ENCODE data around the gene TRIO.

TRIO gene

GRCh38 chr5:14415698-14416074, 272.5 kb downstream of the TRIO start:
- Histone ChIP-seq H3K4me1 (ENCODE audit: control insufficient read depth in 1 of 2, insufficient read depth in 2 of 2, low read length in 2 of 2) (peaks cover 0 to 4% of the 10 kb centered on the region in 2 donors), H3K4me3 (ENCODE audit: low read depth in 1 of 2, low read length in 2 of 2) (no peak overlapping the region), H3K27me3 (ENCODE audit: control insufficient read depth in 1 of 2, insufficient read depth in 2 of 2, low read length in 2 of 2) (no peaks in the 10 kb centered on the region), H3K36me3 (ENCODE audit: control insufficient read depth in 1 of 2, insufficient read depth in 2 of 2, low read length in 2 of 2) (peaks cover 8 to 56% of the 10 kb centered on the region in 2 donors), H3K9ac (ENCODE audit: low read depth in 1 of 2, low read length in 2 of 2) (no peak overlapping the region), H3K9me3 (ENCODE audit: control insufficient read depth in 1 of 2, low read length in 2 of 2) (no peaks in the 10 kb centered on the region), H3K27ac (ENCODE audit: low read depth, low read length) (no peak overlapping the region)

GRCh38 chr5:14416621-14417275, 273.6 kb downstream of the TRIO start:
- Histone ChIP-seq H3K27ac (ENCODE audit: low read depth, low read length) (no peak overlapping the region), H3K27me3 (ENCODE audit: control insufficient read depth in 1 of 2, insufficient read depth in 2 of 2, low read length in 2 of 2) (no peaks in the 10 kb centered on the region), H3K9ac (ENCODE audit: low read depth in 1 of 2, low read length in 2 of 2) (no peak overlapping the region), H3K4me3 (ENCODE audit: low read depth in 1 of 2, low read length in 2 of 2) (no peak overlapping the region), H3K4me1 (ENCODE audit: control insufficient read depth in 1 of 2, insufficient read depth in 2 of 2, low read length in 2 of 2) (peaks cover 0 to 4% of the 10 kb centered on the region in 2 donors), H3K9me3 (ENCODE audit: control insufficient read depth in 1 of 2, low read length in 2 of 2) (no peaks in the 10 kb centered on the region), H3K36me3 (ENCODE audit: control insufficient read depth in 1 of 2, insufficient read depth in 2 of 2, low read length in 2 of 2) (peaks cover 11 to 58% of the 10 kb centered on the region in 2 donors)

GRCh38 chr5:14417276-14417730, 274.2 kb downstream of the TRIO start:
- no peaks in the 10 kb centered on the region for H3K9me3 ChIP-seq (ENCODE audit: control insufficient read depth in 1 of 2, low read length in 2 of 2)
- peaks cover 15 to 62% of the 10 kb centered on the region in 2 donors for H3K36me3 ChIP-seq (ENCODE audit: control insufficient read depth in 1 of 2, insufficient read depth in 2 of 2, low read length in 2 of 2)
- H3K4me3 ChIP-seq (ENCODE audit: low read depth in 1 of 2, low read length in 2 of 2): no peak overlapping the region
- H3K9ac ChIP-seq (ENCODE audit: low read depth in 1 of 2, low read length in 2 of 2): no peak overlapping the region
- H3K27me3 ChIP-seq (ENCODE audit: control insufficient read depth in 1 of 2, insufficient read depth in 2 of 2, low read length in 2 of 2): no peaks in the 10 kb centered on the region
- peaks cover 0 to 4% of the 10 kb centered on the region in 2 donors for H3K4me1 ChIP-seq (ENCODE audit: control insufficient read depth in 1 of 2, insufficient read depth in 2 of 2, low read length in 2 of 2)
- H3K27ac ChIP-seq (ENCODE audit: low read depth, low read length): no peak overlapping the region

- H3K27ac ChIP-seq (ENCODE audit: low read depth, low read length): no peak overlapping the region
- H3K9ac ChIP-seq (ENCODE audit: low read depth in 1 of 2, low read length in 2 of 2): no peak overlapping the region
Observed at GRCh38 chr5:14417792-14418765, 274.9 kb downstream of the TRIO start.

GRCh38 chr5:14419686-14420085, 276.5 kb downstream of the TRIO start:
- no peaks in the 10 kb centered on the region for H3K9me3 ChIP-seq (ENCODE audit: control insufficient read depth in 1 of 2, low read length in 2 of 2)
- H3K4me1 ChIP-seq (ENCODE audit: control insufficient read depth in 1 of 2, insufficient read depth in 2 of 2, low read length in 2 of 2): peaks cover 0 to 4% of the 10 kb centered on the region in 2 donors
- H3K4me3 ChIP-seq (ENCODE audit: low read depth in 1 of 2, low read length in 2 of 2): no peak overlapping the region
- H3K27me3 ChIP-seq (ENCODE audit: control insufficient read depth in 1 of 2, insufficient read depth in 2 of 2, low read length in 2 of 2): no peaks in the 10 kb centered on the region
- H3K27ac ChIP-seq (ENCODE audit: low read depth, low read length): no peak overlapping the region
- H3K9ac ChIP-seq (ENCODE audit: low read depth in 1 of 2, low read length in 2 of 2): no peak overlapping the region
- peaks cover 15 to 58% of the 10 kb centered on the region in 2 donors for H3K36me3 ChIP-seq (ENCODE audit: control insufficient read depth in 1 of 2, insufficient read depth in 2 of 2, low read length in 2 of 2)

More at GRCh38 chr5:14417792-14418765, 274.9 kb downstream of the TRIO start:
- no peaks in the 10 kb centered on the region for H3K27me3 ChIP-seq (ENCODE audit: control insufficient read depth in 1 of 2, insufficient read depth in 2 of 2, low read length in 2 of 2)
- H3K4me1 ChIP-seq (ENCODE audit: control insufficient read depth in 1 of 2, insufficient read depth in 2 of 2, low read length in 2 of 2): peaks cover 0 to 4% of the 10 kb centered on the region in 2 donors
- H3K9me3 ChIP-seq (ENCODE audit: control insufficient read depth in 1 of 2, low read length in 2 of 2): no peaks in the 10 kb centered on the region
- no peak overlapping the region for H3K4me3 ChIP-seq (ENCODE audit: low read depth in 1 of 2, low read length in 2 of 2)
- H3K36me3 ChIP-seq (ENCODE audit: control insufficient read depth in 1 of 2, insufficient read depth in 2 of 2, low read length in 2 of 2): peaks cover 15 to 61% of the 10 kb centered on the region in 2 donors

- no peak overlapping the region for H3K27ac ChIP-seq (ENCODE audit: low read depth, low read length)
- no peaks in the 10 kb centered on the region for H3K27me3 ChIP-seq (ENCODE audit: control insufficient read depth in 1 of 2, insufficient read depth in 2 of 2, low read length in 2 of 2)
- H3K9ac ChIP-seq (ENCODE audit: low read depth in 1 of 2, low read length in 2 of 2): no peak overlapping the region
- H3K36me3 ChIP-seq (ENCODE audit: control insufficient read depth in 1 of 2, insufficient read depth in 2 of 2, low read length in 2 of 2): peaks cover 15 to 60% of the 10 kb centered on the region in 2 donors
- H3K4me3 ChIP-seq (ENCODE audit: low read depth in 1 of 2, low read length in 2 of 2): no peak overlapping the region
- peaks cover 0 to 1% of the 10 kb centered on the region in 2 donors for H3K4me1 ChIP-seq (ENCODE audit: control insufficient read depth in 1 of 2, insufficient read depth in 2 of 2, low read length in 2 of 2)
- no peaks in the 10 kb centered on the region for H3K9me3 ChIP-seq (ENCODE audit: control insufficient read depth in 1 of 2, low read length in 2 of 2)
Observed at GRCh38 chr5:14420101-14420811, 277.1 kb downstream of the TRIO start.

- no peak overlapping the region for H3K27ac ChIP-seq (ENCODE audit: low read depth, low read length)
- no peaks in the 10 kb centered on the region for H3K4me1 ChIP-seq (ENCODE audit: control insufficient read depth in 1 of 2, insufficient read depth in 2 of 2, low read length in 2 of 2)
- H3K27me3 ChIP-seq (ENCODE audit: control insufficient read depth in 1 of 2, insufficient read depth in 2 of 2, low read length in 2 of 2): no peaks in the 10 kb centered on the region
- H3K36me3 ChIP-seq (ENCODE audit: control insufficient read depth in 1 of 2, insufficient read depth in 2 of 2, low read length in 2 of 2): peaks cover 18 to 60% of the 10 kb centered on the region in 2 donors
- no peak overlapping the region for H3K4me3 ChIP-seq (ENCODE audit: low read depth in 1 of 2, low read length in 2 of 2)
- H3K9me3 ChIP-seq (ENCODE audit: control insufficient read depth in 1 of 2, low read length in 2 of 2): no peaks in the 10 kb centered on the region
- H3K9ac ChIP-seq (ENCODE audit: low read depth in 1 of 2, low read length in 2 of 2): no peak overlapping the region
Observed at GRCh38 chr5:14421851-14422250, 278.7 kb downstream of the TRIO start.

- H3K9me3 ChIP-seq (ENCODE audit: control insufficient read depth in 1 of 2, low read length in 2 of 2): no peaks in the 10 kb centered on the region
- no peak overlapping the region for H3K27ac ChIP-seq (ENCODE audit: low read depth, low read length)
- H3K4me1 ChIP-seq (ENCODE audit: control insufficient read depth in 1 of 2, insufficient read depth in 2 of 2, low read length in 2 of 2): no peaks in the 10 kb centered on the region
- no peak overlapping the region for H3K9ac ChIP-seq (ENCODE audit: low read depth in 1 of 2, low read length in 2 of 2)
- peaks cover 13 to 53% of the 10 kb centered on the region in 2 donors for H3K36me3 ChIP-seq (ENCODE audit: control insufficient read depth in 1 of 2, insufficient read depth in 2 of 2, low read length in 2 of 2)
- no peaks in the 10 kb centered on the region for H3K27me3 ChIP-seq (ENCODE audit: control insufficient read depth in 1 of 2, insufficient read depth in 2 of 2, low read length in 2 of 2)
- H3K4me3 ChIP-seq (ENCODE audit: low read depth in 1 of 2, low read length in 2 of 2): no peak overlapping the region
Observed at GRCh38 chr5:14424011-14424685, 281.0 kb downstream of the TRIO start.

- Histone ChIP-seq H3K27me3 (ENCODE audit: control insufficient read depth in 1 of 2, insufficient read depth in 2 of 2, low read length in 2 of 2) (no peaks in the 10 kb centered on the region), H3K36me3 (ENCODE audit: control insufficient read depth in 1 of 2, insufficient read depth in 2 of 2, low read length in 2 of 2) (peaks cover 13 to 43% of the 10 kb centered on the region in 2 donors), H3K27ac (ENCODE audit: low read depth, low read length) (no peak overlapping the region), H3K4me1 (ENCODE audit: control insufficient read depth in 1 of 2, insufficient read depth in 2 of 2, low read length in 2 of 2) (no peaks in the 10 kb centered on the region), H3K9ac (ENCODE audit: low read depth in 1 of 2, low read length in 2 of 2) (no peak overlapping the region), H3K9me3 (ENCODE audit: control insufficient read depth in 1 of 2, low read length in 2 of 2) (no peaks in the 10 kb centered on the region), H3K4me3 (ENCODE audit: low read depth in 1 of 2, low read length in 2 of 2) (no peak overlapping the region)
Observed at GRCh38 chr5:14425559-14425958, 282.4 kb downstream of the TRIO start.

All from duodenal mucosa (tissue), 2 donors.